ENCODE measurements around the gene LRMDA.

- no peak for TF ChIP-seq CTCF (conservative IDR thresholded peaks at IDR 0.05; ENCODE audit: low read depth, low read length)
- no peak for TF ChIP-seq POLR2A (IDR thresholded peaks at IDR 0.05; ENCODE audit: low read depth, low read length)
- TF ChIP-seq FOS (IDR thresholded peaks at IDR 0.05; ENCODE audit: low read depth, low read length), result no peak
- TF ChIP-seq MXI1 (IDR thresholded peaks at IDR 0.05; ENCODE audit: borderline replicate concordance, low read depth, low read length), result no peak
These were observed 786.6 kb downstream of the LRMDA start for GRCh38 chr10:76218035-76218434.

Data from IMR-90 (cell line).